ENCODE results near the gene ZNF462.
"Not testable (repeated sequence)": the region's sequence is repeated elsewhere in the genome, so short reads cannot be mapped to it uniquely, and the experiment has no call there.

ZNF462 gene

DNA sequence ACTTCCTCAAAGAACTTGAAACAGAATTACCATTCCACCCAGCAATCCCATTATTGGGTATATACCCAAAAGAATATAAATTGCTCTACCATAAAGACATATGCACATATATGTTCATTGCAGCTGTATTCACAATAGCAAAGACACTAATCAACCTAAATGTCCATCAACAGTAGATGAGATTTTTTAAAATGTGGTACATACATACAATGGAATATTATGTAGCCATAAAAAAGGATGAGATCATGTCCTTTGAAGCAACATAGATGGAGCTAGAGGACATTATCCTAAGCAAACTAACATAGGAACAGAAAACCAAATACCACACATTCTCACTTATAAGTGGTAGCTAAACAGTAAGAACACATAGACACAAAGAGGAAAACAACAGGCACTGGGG, 28.1 kb upstream of the ZNF462 start:
- Histone ChIP-seq H3K27me3 (replicated peaks; ENCODE audit: control insufficient read depth, insufficient read depth, low read length, poor library complexity, severe bottlenecking) (no peaks in the 10 kb centered on the region), H3K36me3 (ENCODE audit: control insufficient read depth, insufficient read depth, low read length) (no peaks in the 10 kb centered on the region), H3K4me3 (ENCODE audit: insufficient read depth, low read depth, low read length, poor library complexity, severe bottlenecking) (no peak overlapping the region), H3K4me1 (ENCODE audit: control insufficient read depth, insufficient read depth, low read length, poor library complexity, severe bottlenecking) (no peaks in the 10 kb centered on the region), H3K27ac (ENCODE audit: insufficient read depth, low read length, poor library complexity, severe bottlenecking) (no peak overlapping the region), H3K9me3 (ENCODE audit: control insufficient read depth, low read length) (no peaks in the 10 kb centered on the region)
- DNase-seq = no peak

DNA sequence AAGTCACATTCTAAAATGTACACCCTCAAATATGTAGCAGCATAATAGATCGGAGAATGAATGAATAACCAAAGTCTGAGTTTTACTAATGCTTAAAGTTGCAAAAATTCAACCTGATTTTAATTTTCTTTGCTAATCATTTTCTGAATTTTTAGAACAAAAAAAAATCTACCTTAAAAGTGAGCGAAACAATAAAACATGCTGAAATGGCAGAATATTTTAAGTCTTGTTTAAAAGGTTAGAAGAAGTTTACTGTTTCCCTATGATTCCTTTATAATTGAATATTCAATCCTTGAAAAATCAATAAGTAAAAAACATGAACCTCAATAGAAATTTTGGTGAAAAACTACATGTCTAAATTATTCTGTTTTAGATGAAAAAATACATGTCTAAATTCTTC, 27.1 kb upstream of the ZNF462 start:
- no peaks in the 10 kb centered on the region for H3K4me1 ChIP-seq (ENCODE audit: control insufficient read depth, insufficient read depth, low read length, poor library complexity, severe bottlenecking)
- H3K4me3 ChIP-seq (ENCODE audit: insufficient read depth, low read depth, low read length, poor library complexity, severe bottlenecking) = no peak overlapping the region
- H3K27ac ChIP-seq (ENCODE audit: insufficient read depth, low read length, poor library complexity, severe bottlenecking) = no peak overlapping the region
- no peaks in the 10 kb centered on the region for H3K36me3 ChIP-seq (ENCODE audit: control insufficient read depth, insufficient read depth, low read length)
- H3K9me3 ChIP-seq (ENCODE audit: control insufficient read depth, low read length) = no peaks in the 10 kb centered on the region
- H3K27me3 ChIP-seq (replicated peaks; ENCODE audit: control insufficient read depth, insufficient read depth, low read length, poor library complexity, severe bottlenecking) = no peaks in the 10 kb centered on the region
- DNase-seq = no peak

DNA sequence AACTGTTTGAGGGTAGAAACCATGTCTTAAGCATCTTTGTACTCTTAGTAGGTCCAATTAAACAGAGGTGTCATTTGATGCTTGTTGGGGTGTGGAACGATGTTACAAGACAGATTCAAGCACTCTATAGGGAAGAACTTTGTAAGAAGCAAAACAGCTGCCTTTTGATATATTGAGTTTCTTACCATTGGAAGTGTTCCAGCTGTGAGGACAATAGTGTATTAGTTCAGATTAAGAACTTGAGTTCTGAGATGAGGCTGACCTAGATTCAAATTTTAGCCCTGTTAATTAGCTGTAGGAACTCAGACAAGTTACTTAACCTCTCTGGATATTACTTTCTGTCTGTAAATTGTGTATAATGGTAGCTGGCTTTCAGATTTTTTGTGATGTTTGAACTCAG, 19.6 kb upstream of the ZNF462 start:
- H3K27ac ChIP-seq (ENCODE audit: insufficient read depth, low read length, poor library complexity, severe bottlenecking) = no peak overlapping the region
- H3K9me3 ChIP-seq (ENCODE audit: control insufficient read depth, low read length) = no peaks in the 10 kb centered on the region
- DNase-seq = no peak
- H3K4me3 ChIP-seq (ENCODE audit: insufficient read depth, low read depth, low read length, poor library complexity, severe bottlenecking) = no peak overlapping the region
- H3K27me3 ChIP-seq (replicated peaks; ENCODE audit: control insufficient read depth, insufficient read depth, low read length, poor library complexity, severe bottlenecking) = no peaks in the 10 kb centered on the region
- H3K36me3 ChIP-seq (ENCODE audit: control insufficient read depth, insufficient read depth, low read length) = no peaks in the 10 kb centered on the region
- no peaks in the 10 kb centered on the region for H3K4me1 ChIP-seq (ENCODE audit: control insufficient read depth, insufficient read depth, low read length, poor library complexity, severe bottlenecking)

- DNase-seq = no peak
- Histone ChIP-seq H3K4me3 (ENCODE audit: insufficient read depth, low read depth, low read length, poor library complexity, severe bottlenecking) (no peak overlapping the region), H3K36me3 (ENCODE audit: control insufficient read depth, insufficient read depth, low read length) (no peaks in the 10 kb centered on the region), H3K27ac (ENCODE audit: insufficient read depth, low read length, poor library complexity, severe bottlenecking) (no peak overlapping the region), H3K4me1 (ENCODE audit: control insufficient read depth, insufficient read depth, low read length, poor library complexity, severe bottlenecking) (no peaks in the 10 kb centered on the region), H3K9me3 (ENCODE audit: control insufficient read depth, low read length) (no peaks in the 10 kb centered on the region), H3K27me3 (replicated peaks; ENCODE audit: control insufficient read depth, insufficient read depth, low read length, poor library complexity, severe bottlenecking) (no peaks in the 10 kb centered on the region)
Observed at GRCh38 chr9:106846307-106846706, 16.7 kb upstream of the ZNF462 start.

DNA sequence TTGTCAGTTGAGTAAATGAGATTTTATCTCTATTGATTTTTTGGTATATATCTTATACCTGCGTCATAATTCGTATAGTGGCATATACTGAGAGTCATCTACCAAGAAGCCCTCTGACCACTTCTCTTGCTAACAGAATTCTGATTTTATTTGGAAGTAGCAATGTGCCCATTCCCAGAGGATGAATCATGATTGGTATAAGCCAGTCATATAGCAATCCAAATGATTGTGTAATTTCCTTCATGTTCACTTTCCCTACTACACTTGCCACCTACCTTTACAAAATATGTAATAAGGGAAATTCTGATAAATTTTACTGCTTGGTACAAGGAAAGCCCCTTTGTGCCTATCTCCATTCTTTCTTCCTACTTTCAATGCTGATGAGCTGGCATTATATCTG, 16.1 kb upstream of the ZNF462 start:
- no peaks in the 10 kb centered on the region for H3K36me3 ChIP-seq (ENCODE audit: control insufficient read depth, insufficient read depth, low read length)
- no peak for DNase-seq

DNA sequence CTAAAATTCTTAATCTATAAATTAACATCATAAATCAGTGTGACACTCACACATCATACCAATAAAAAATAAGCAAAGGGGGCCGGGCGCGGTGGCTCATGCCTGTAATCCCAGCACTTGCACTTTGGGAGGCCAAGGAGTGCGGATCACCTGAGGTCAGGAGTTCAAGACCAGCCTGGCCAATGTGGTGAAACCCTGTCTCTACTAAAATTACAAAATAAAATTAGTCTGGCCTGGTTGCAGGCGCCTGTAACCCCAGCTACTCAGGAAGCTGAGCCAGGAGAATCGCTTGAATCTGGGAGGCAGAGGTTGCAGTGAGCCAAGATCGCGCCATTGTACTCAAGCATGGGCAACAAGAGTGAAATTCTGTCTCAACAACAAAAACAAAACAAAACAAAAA, 11.3 kb upstream of the ZNF462 start:
- DNase-seq; H3K36me3 ChIP-seq (ENCODE audit: control insufficient read depth, insufficient read depth, low read length); H3K4me3 ChIP-seq (ENCODE audit: insufficient read depth, low read depth, low read length, poor library complexity, severe bottlenecking); H3K4me1 ChIP-seq (ENCODE audit: control insufficient read depth, insufficient read depth, low read length, poor library complexity, severe bottlenecking); H3K27ac ChIP-seq (ENCODE audit: insufficient read depth, low read length, poor library complexity, severe bottlenecking); H3K27me3 ChIP-seq (replicated peaks; ENCODE audit: control insufficient read depth, insufficient read depth, low read length, poor library complexity, severe bottlenecking); H3K9me3 ChIP-seq (ENCODE audit: control insufficient read depth, low read length): not testable (repeated sequence)

More for the DNA sequence above, 16.1 kb upstream of the ZNF462 start:
- Histone ChIP-seq H3K27ac (ENCODE audit: insufficient read depth, low read length, poor library complexity, severe bottlenecking) (no peak overlapping the region), H3K27me3 (replicated peaks; ENCODE audit: control insufficient read depth, insufficient read depth, low read length, poor library complexity, severe bottlenecking) (no peaks in the 10 kb centered on the region), H3K4me3 (ENCODE audit: insufficient read depth, low read depth, low read length, poor library complexity, severe bottlenecking) (no peak overlapping the region), H3K9me3 (ENCODE audit: control insufficient read depth, low read length) (no peaks in the 10 kb centered on the region), H3K4me1 (ENCODE audit: control insufficient read depth, insufficient read depth, low read length, poor library complexity, severe bottlenecking) (no peaks in the 10 kb centered on the region)

DNA sequence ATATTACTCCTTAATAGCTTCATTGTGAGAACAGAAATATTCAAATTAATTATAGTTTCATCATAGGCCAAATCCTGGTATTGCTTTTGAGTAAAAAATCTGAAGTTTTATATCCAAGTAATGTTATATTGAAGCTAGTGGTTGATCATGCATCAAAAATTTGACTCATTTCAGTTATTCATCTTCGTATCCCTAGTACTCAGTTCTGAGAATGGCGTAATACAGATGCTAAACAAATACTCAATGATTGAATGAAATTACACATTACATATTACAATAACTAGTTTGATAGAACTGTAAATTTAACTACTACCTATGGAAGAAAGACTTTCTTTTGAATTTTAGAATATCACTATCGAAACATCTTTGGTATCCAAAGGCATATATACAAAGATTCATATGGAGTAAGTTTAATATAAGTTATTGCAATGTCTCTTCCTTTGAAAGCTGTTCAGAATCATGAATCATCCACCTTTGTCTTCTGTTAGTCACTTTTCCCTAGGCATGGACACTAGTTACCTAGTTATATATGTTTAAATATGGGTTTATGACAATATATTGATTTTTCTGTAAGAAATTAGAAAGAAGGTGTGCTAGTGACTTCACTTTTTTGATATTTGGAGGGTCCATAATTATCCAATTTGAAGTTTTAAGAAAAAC, 5.0 kb upstream of the ZNF462 start:
- Histone ChIP-seq H3K36me3 (ENCODE audit: control insufficient read depth, insufficient read depth, low read length) (peaks cover 4% of the 10 kb centered on the region), H3K4me1 (ENCODE audit: control insufficient read depth, insufficient read depth, low read length, poor library complexity, severe bottlenecking) (no peaks in the 10 kb centered on the region), H3K27ac (ENCODE audit: insufficient read depth, low read length, poor library complexity, severe bottlenecking) (no peak overlapping the region), H3K9me3 (ENCODE audit: control insufficient read depth, low read length) (no peaks in the 10 kb centered on the region), H3K4me3 (ENCODE audit: insufficient read depth, low read depth, low read length, poor library complexity, severe bottlenecking) (no peak overlapping the region), H3K27me3 (replicated peaks; ENCODE audit: control insufficient read depth, insufficient read depth, low read length, poor library complexity, severe bottlenecking) (peaks cover 5% of the 10 kb centered on the region)
- no peak for DNase-seq

DNA sequence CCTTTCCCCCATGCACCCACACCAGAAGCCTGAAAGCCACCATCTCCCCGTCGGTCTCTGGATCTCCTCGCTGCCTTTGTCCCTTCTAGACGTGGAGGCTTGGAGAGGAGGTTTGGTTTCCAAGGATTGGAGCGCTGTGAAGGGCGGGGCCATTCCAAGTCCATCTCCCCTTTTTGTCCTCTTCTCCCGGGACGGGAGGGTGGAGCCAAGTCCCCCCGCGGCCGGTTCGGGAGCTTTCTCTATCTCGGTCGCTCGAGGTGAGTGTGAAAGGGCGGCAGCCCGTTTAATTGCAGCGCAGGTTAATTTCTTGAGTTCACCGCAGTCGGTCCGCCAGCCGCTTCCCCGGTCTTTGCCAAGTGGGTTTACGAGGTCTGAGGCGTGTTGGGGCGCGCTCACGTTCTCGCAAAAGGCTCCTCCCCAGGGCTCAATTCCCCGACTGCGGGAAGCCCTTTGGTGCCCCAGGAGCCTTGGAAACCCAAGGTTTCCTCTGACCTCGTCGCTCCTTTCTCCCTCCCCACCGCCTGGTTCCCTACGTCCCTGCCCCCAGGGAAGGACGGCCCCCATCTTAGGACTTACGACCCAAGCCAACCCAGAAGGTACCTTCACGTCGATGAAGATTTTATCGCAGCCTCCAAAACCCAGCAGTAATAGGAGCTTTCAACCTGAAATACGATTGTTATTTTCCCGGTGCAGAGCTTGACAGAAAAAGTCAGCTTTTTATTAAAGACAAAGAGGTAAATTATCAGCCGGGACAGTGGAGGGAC, 2.8 kb upstream of the ZNF462 start:
- H3K4me3 ChIP-seq (ENCODE audit: insufficient read depth, low read depth, low read length, poor library complexity, severe bottlenecking) = no peak overlapping the region

DNA sequence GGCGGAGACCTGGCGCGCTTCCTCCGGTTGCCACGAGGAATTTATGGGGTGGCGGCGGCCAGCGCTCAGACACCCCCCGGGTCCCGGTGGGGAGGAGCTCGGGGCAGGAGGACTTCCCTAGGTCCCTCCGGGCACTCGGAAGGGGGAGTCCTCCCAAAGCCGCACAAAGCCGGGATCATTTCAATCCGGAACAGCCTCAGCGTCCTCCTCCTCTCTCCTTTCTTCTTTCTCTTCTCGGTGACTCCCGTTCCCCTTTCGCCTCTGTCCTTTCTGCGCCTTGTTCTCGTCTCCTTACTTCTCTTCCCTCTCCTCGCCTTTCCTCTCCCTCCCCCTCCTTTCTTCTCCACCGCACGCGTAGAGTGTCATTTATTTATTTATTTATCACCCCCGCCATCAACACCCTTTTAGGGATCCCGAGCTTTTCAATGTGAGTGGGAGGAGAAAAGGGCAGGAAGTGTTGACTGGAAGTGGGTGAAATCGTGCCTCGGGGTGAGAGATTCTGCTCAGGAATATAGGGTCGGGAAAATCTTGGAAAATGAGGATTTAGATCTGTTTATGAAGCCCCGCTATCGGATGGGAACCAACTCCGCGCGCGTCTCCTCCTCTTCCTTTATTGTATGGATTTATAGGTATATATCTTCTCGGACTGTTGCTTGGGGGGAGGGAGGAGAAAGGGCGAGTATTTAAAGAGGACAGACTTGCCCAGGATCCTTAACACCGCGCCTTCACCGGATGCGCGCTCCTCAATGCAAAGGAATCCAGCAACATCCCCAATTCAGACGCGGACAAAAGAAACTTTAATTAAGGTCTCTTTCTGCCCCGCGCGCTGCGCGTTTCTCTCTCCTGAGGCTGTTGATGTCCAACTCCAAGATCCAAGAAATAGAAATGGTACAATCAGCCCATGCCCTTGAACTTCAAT, 2.0 kb upstream of the ZNF462 start:
- no peak for DNase-seq
- Histone ChIP-seq H3K4me3 (ENCODE audit: insufficient read depth, low read depth, low read length, poor library complexity, severe bottlenecking) (no peak overlapping the region), H3K36me3 (ENCODE audit: control insufficient read depth, insufficient read depth, low read length) (peaks cover 4% of the 10 kb centered on the region), H3K27ac (ENCODE audit: insufficient read depth, low read length, poor library complexity, severe bottlenecking) (no peak overlapping the region), H3K4me1 (ENCODE audit: control insufficient read depth, insufficient read depth, low read length, poor library complexity, severe bottlenecking) (no peaks in the 10 kb centered on the region), H3K27me3 (replicated peaks; ENCODE audit: control insufficient read depth, insufficient read depth, low read length, poor library complexity, severe bottlenecking) (peaks cover 15% of the 10 kb centered on the region), H3K9me3 (ENCODE audit: control insufficient read depth, low read length) (no peaks in the 10 kb centered on the region)

More for the DNA sequence above, 2.8 kb upstream of the ZNF462 start:
- Histone ChIP-seq H3K27ac (ENCODE audit: insufficient read depth, low read length, poor library complexity, severe bottlenecking) (no peak overlapping the region), H3K27me3 (replicated peaks; ENCODE audit: control insufficient read depth, insufficient read depth, low read length, poor library complexity, severe bottlenecking) (peaks cover 15% of the 10 kb centered on the region), H3K4me1 (ENCODE audit: control insufficient read depth, insufficient read depth, low read length, poor library complexity, severe bottlenecking) (no peaks in the 10 kb centered on the region), H3K9me3 (ENCODE audit: control insufficient read depth, low read length) (no peaks in the 10 kb centered on the region), H3K36me3 (ENCODE audit: control insufficient read depth, insufficient read depth, low read length) (peaks cover 4% of the 10 kb centered on the region)
- DNase-seq = no peak

Measured in effector memory CD4-positive, alpha-beta T cell (primary cell).